K562 (cell line): Measurements from ENCODE around the gene ABHD18. TPM values are rescaled to one million over a fixed set of nuclear protein-coding genes. Genes with fewer than 3 reads are reported as not detected.

Experiments used
- ATAC-seq: fragments of 200-7000 bp; cut with Tn5 transposase; 3 replicates; pipeline ENCODE4 v1.9.1; 2020; ENCODE audit warnings: moderate library complexity
- BruUV-seq: library from RNA; stranded (reverse); fragments of 400-500 nt; replicated peaks from 2 replicates; lab custom pipeline; 2021; lab: Mats Ljungman, UMichigan
- CTCF ChIA-PET: fragments of 300-600 bp; formaldehyde crosslinking; extraction: SDS; loops from one replicate; lab custom pipeline; 2021; ENCODE audit warnings: low intra/inter-chr PET ratio; lab: Yijun Ruan, JAX
- POLR2A ChIA-PET: fragments of 300-600, 350-650 bp; sonication (Branson Sonifier 250); formaldehyde crosslinking; extraction: SDS; loops from one replicate; lab custom pipeline; 2021; ENCODE audit warnings: antibody characterized with exemption, inconsistent platforms; lab: Yijun Ruan, JAX
- DNase-seq, 4 experiments: peaks; one replicate each; pipeline versions ENCODE4 v3.0.0 to v3.0.0-alpha.2; 2011 to 2018; ENCODE audit warnings: low spot score in 3 of 4, mixed read lengths in 3 of 4; ENCODE audit errors: extremely low read depth in 1 of 4
- FAIRE-seq: peaks from 2 replicates; lab custom pipeline; 2011; peaks lifted over from hg19 to GRCh38; lab: Jason Lieb, UNC
- H2AFZ ChIP-seq: 2 replicates; pipeline ENCODE4 v1.6.0; 2011; ENCODE audit warnings: low read depth, low read length, control low read depth, inconsistent platforms
- H3K27ac ChIP-seq: fragments of 200-600 bp; 3 replicates; pipeline ENCODE4 v1.8.0; 2011; ENCODE audit warnings: low read depth, mild to moderate bottlenecking, control low read depth, inconsistent platforms, low read length, moderate library complexity, mixed read lengths; ENCODE audit errors: extremely low read depth
- H3K27me3 ChIP-seq, 2 experiments: fragments of 300-600 bp in 1 of 2; 2 replicates in 1 of 2; 3 replicates in 1 of 2; pipeline versions ENCODE4 v1.6.0 to v1.8.0; 2011; ENCODE audit warnings: inconsistent platforms in 2 of 2, low read length in 2 of 2, mild to moderate bottlenecking in 1 of 2, mixed read lengths in 1 of 2, moderate library complexity in 1 of 2; ENCODE audit not compliant: control insufficient read depth in 2 of 2, insufficient read depth in 2 of 2
- H3K36me3 ChIP-seq: fragments of 300-600 bp; 3 replicates; pipeline ENCODE4 v1.8.0; 2011; ENCODE audit warnings: mild to moderate bottlenecking, low read length, inconsistent platforms; ENCODE audit not compliant: control insufficient read depth, insufficient read depth
- H3K4me1 ChIP-seq, 2 experiments: fragments of 200-600 bp in 1 of 2; replicated peaks in 1 of 2; 2 replicates in 1 of 2; 3 replicates in 1 of 2; pipeline versions ENCODE4 v1.5.1 to v1.8.0; 2011; ENCODE audit warnings: inconsistent platforms in 2 of 2, low read length in 2 of 2, mild to moderate bottlenecking in 1 of 2, mixed read lengths in 1 of 2, moderate library complexity in 1 of 2; ENCODE audit not compliant: control insufficient read depth in 2 of 2, insufficient read depth in 2 of 2
- H3K4me2 ChIP-seq: 2 replicates; pipeline ENCODE4 v1.6.1; 2011; ENCODE audit warnings: low read length, control low read depth, inconsistent platforms, mixed read lengths; ENCODE audit not compliant: insufficient read depth
- H3K4me3 ChIP-seq: fragments of 200-600 bp; sonication (generic), shearing (Covaris generic); 2 replicates; pipeline ENCODE4 v1.5.1; 2016; ENCODE audit warnings: control low read depth, inconsistent platforms
- H3K79me2 ChIP-seq: fragments of 200-600 bp; 3 replicates; pipeline ENCODE4 v1.8.0; 2011; ENCODE audit warnings: low read length, inconsistent platforms; ENCODE audit not compliant: control insufficient read depth, insufficient read depth
- H3K9ac ChIP-seq, 2 experiments: 2 replicates each; pipeline versions ENCODE4 v1.6.0 to v1.6.1; 2011; ENCODE audit warnings: low read depth in 2 of 2, low read length in 2 of 2, control low read depth in 1 of 2, inconsistent platforms in 1 of 2, mild to moderate bottlenecking in 1 of 2, mixed read lengths in 1 of 2; ENCODE audit not compliant: insufficient read depth in 1 of 2
- H3K9me1 ChIP-seq: one replicate; pipeline ENCODE4 v1.6.0; 2011; ENCODE audit warnings: inconsistent platforms, mild to moderate bottlenecking, low read length, moderate library complexity; ENCODE audit not compliant: control insufficient read depth, insufficient read depth
- H3K9me3 ChIP-seq: replicated peaks from 2 replicates; pipeline ENCODE4 v1.5.1; 2011; ENCODE audit warnings: low read depth, low read length, inconsistent platforms; ENCODE audit not compliant: control insufficient read depth, insufficient read depth
- H4K20me1 ChIP-seq: replicated peaks from 2 replicates; pipeline ENCODE4 v1.6.1; 2011; ENCODE audit warnings: low read length, inconsistent platforms, mixed read lengths; ENCODE audit not compliant: control insufficient read depth, insufficient read depth
- ESRRA ChIP-seq: fragments of 450-650 bp; IDR thresholded peaks from 2 replicates; pipeline ENCODE4 v1.6.1; 2014; ENCODE audit warnings: low read depth, mild to moderate bottlenecking, moderate library complexity, borderline replicate concordance
- ETS2 ChIP-seq: IDR thresholded peaks from 2 replicates; pipeline ENCODE4 v1.6.1; 2016; ENCODE audit warnings: borderline replicate concordance, missing genetic modification characterization, mild to moderate bottlenecking, moderate library complexity, missing compliant biosample characterization; ENCODE audit not compliant: poor library complexity, severe bottlenecking
- ZNF436 ChIP-seq: fragments of 250-450, 450-650 bp; sonication (Bioruptor Pico); formaldehyde crosslinking; IDR thresholded peaks from 2 replicates; pipeline ENCODE4 v1.7.0; 2020; ENCODE audit warnings: mild to moderate bottlenecking
- WGBS: fragments of 100-300 bp; shearing (Covaris generic); methylation state at CpG from one replicate; pipeline ENCODE4 v1.1.6; 2016; ENCODE audit warnings: low coverage, mixed read lengths; ENCODE audit not compliant: insufficient coverage; ENCODE audit errors: missing lambda C conversion rate; 5-methylcytosine and 5-hydroxymethylcytosine counted together
- in situ Hi-C: fragments of 300-500 bp; cut with MboI; formaldehyde crosslinking; loops from 4 replicates; pipeline ENCODE4 v1.15.0; 2018; ENCODE audit warnings: inconsistent platforms, mixed read lengths
- intact Hi-C: fragments of 100-400 bp; cut with micrococcal nuclease; formaldehyde crosslinking; loops from 2 replicates; pipeline ENCODE4 v1.14.2; 2022
- polyA plus RNA-seq, 8 experiments: library from polyadenylated mRNA; depleted of rRNA in 4 of 8; stranded (reverse) in 5 of 8; unstranded in 3 of 8; fragments of >200 nt; fragmentation: Nextera tagmentation in 2 of 8; fragmentation: Illumina TruSeq in 1 of 8; extraction: Ambion mirVana in 2 of 8; extraction: Trizol in 1 of 8; gene quantifications; 2 replicates each; pipeline versions ENCODE4 v1.2.1 to v1.2.3, GENCODE V29; 2011 to 2014; ENCODE audit warnings: inconsistent platforms in 1 of 8, missing spikeins in 1 of 8
- total RNA-seq, 7 experiments: library from RNA; depleted of rRNA in 6 of 7; stranded (reverse); fragments of >200 nt in 6 of 7; fragmentation: Illumina TruSeq in 2 of 7; extraction: Trizol in 2 of 7; gene quantifications; 2 replicates each; pipeline versions ENCODE4 v1.2.1 to v1.2.3, GENCODE V29; 2011 to 2021; ENCODE audit warnings: low replicate concordance in 1 of 7
- TF ChIP-seq, protein P1 (sequence below): sonication (generic); formaldehyde crosslinking; IDR thresholded peaks from 2 replicates; pipeline ENCODE4 v1.8.1; 2023; ENCODE audit warnings: mild to moderate bottlenecking, missing genetic modification reagents
- TF ChIP-seq, protein P2 (sequence below): fragments of 450-650 bp; IDR thresholded peaks from 2 replicates; pipeline ENCODE4 v1.6.1; 2014; ENCODE audit warnings: low read depth, mild to moderate bottlenecking, moderate library complexity, borderline replicate concordance
- TF ChIP-seq, protein P3 (sequence below), 2 experiments: IDR thresholded peaks in 1 of 2; conservative IDR thresholded peaks in 1 of 2; 2 replicates each; pipeline ENCODE4 v1.6.1; 2016; ENCODE audit warnings: low read depth in 2 of 2, mild to moderate bottlenecking in 1 of 2, missing compliant biosample characterization in 1 of 2, missing genetic modification characterization in 1 of 2, moderate library complexity in 1 of 2
- TF ChIP-seq, protein P4 (sequence below): fragments of 250-450 bp; sonication (Bioruptor Pico); IDR thresholded peaks from 2 replicates; pipeline ENCODE4 v1.4.0; 2020; ENCODE audit warnings: mild to moderate bottlenecking, moderate library complexity, borderline replicate concordance

Gene ABHD18
- total and polyA plus RNA-seq, 9 of the 15 experiments (the other 6 are each of a cell fraction or from before 2014, with no cell fraction given) = 6.1 to 25.0 (median 16.0) TPM

DNA sequence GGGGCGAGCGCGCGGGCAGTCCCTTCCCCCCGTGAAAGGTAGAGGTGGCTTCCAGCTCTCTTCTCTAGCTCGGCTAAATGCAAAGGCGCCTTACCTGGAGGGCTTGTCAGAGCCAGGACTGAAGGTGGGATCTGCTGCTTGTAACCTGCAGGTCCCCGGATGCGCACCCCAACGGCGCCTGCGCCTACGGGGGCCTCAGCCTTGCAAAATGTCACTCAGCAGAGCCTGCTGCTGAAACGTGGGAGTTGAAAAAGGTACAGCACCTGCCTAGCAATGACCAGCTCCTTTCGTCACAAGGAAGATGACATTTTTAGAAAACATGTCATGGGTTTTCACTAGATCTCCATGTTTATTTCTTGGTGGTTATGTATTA lies 583 bp downstream of the ABHD18 start (continued):
- TF ChIP-seq, protein P1, sequence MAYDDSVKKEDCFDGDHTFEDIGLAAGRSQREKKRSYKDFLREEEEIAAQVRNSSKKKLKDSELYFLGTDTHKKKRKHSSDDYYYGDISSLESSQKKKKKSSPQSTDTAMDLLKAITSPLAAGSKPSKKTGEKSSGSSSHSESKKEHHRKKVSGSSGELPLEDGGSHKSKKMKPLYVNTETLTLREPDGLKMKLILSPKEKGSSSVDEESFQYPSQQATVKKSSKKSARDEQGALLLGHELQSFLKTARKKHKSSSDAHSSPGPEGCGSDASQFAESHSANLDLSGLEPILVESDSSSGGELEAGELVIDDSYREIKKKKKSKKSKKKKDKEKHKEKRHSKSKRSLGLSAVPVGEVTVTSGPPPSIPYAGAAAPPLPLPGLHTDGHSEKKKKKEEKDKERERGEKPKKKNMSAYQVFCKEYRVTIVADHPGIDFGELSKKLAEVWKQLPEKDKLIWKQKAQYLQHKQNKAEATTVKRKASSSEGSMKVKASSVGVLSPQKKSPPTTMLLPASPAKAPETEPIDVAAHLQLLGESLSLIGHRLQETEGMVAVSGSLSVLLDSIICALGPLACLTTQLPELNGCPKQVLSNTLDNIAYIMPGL (CRISPR knock-in tag) = peak; percentile 18; the same call in 1 of the 2 replicates

DNA sequence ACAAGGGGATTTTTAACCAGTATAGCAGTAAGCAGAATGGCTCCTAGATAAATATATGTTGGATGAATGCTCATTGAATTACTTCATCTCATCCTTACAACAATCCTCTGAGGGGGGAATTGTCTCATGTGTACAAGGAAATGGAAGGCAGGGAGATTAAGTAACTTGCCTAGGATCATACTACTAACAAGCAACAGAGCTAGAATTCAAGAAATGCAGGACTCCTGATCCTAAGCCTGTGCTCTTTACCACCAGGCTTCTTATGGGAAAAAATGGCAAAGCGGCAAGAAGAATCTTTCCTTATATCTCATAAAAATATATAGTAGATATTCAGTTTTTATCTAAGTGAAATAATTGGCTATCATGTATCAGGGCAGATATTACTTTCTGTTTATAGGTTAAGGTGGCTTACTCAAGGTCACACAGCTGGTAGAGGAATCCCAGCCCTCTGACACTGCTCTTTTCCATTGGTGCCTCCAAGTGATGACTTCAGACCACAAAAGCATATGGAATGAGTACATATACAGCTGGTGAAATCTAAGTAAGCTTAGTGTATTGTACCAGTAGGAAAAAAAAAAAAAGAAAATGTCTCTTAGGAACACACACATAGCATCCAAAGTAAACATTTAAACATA lies 2.1 kb downstream of the ABHD18 start:
- in situ Hi-C loops = no loop called here
- intact Hi-C loops = loop anchor here (5.0 kb wide), 1 partner anchor 360 kb away; no protein-coding TSS in a partner anchor
- Histone ChIP-seq H3K4me3 (peak overlapping the region; percentile 18; the same call in 1 of the 2 replicates), H4K20me1 (no peaks in the 10 kb centered on the region), H3K79me2 (peaks cover 86% of the 10 kb centered on the region), H3K9ac (peak overlapping the region in 1 of 2 experiments; percentile 56; a peak in 2 of 4 replicates), H3K9me3 (no peaks in the 10 kb centered on the region), H3K27ac (peak overlapping the region; percentile 48; the same call in 2 of the 3 replicates), H3K36me3 (peaks cover 24% of the 10 kb centered on the region), H3K4me2 (peak overlapping the region; percentile 64), H3K9me1 (no peaks in the 10 kb centered on the region), H3K27me3 (no peaks in the 10 kb centered on the region), H2AFZ (no peak overlapping the region), H3K4me1 (peaks cover 13 to 27% of the 10 kb centered on the region in 2 experiments; a peak in 4 of 5 replicates)
- 53% methylated on average over 1 of the region's 1 CpG for WGBS
- DNase-seq = peak in 2 of 4 experiments; percentile 24 to 41
- ChIA-PET CTCF (no interaction called here), POLR2A (no interaction called here)
- FAIRE-seq = no peak
- no TSS peak for BruUV-seq
- ATAC-seq = no peak
- TF ChIP-seq ETS2 = no peak
- TF ChIP-seq, protein P2, sequence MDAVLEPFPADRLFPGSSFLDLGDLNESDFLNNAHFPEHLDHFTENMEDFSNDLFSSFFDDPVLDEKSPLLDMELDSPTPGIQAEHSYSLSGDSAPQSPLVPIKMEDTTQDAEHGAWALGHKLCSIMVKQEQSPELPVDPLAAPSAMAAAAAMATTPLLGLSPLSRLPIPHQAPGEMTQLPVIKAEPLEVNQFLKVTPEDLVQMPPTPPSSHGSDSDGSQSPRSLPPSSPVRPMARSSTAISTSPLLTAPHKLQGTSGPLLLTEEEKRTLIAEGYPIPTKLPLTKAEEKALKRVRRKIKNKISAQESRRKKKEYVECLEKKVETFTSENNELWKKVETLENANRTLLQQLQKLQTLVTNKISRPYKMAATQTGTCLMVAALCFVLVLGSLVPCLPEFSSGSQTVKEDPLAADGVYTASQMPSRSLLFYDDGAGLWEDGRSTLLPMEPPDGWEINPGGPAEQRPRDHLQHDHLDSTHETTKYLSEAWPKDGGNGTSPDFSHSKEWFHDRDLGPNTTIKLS = no peak
- TF ChIP-seq, protein P3, sequence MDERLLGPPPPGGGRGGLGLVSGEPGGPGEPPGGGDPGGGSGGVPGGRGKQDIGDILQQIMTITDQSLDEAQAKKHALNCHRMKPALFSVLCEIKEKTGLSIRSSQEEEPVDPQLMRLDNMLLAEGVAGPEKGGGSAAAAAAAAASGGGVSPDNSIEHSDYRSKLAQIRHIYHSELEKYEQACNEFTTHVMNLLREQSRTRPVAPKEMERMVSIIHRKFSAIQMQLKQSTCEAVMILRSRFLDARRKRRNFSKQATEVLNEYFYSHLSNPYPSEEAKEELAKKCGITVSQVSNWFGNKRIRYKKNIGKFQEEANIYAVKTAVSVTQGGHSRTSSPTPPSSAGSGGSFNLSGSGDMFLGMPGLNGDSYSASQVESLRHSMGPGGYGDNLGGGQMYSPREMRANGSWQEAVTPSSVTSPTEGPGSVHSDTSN (CRISPR knock-in tag; IDR thresholded peaks at IDR 0.05; ENCODE audit: low read depth) = no peak
- TF ChIP-seq, protein P3 (tag; conservative IDR thresholded peaks at IDR 0.05; ENCODE audit: low read depth) = no peak
- no peak for TF ChIP-seq ZNF436 (CRISPR knock-in tag)
- TF ChIP-seq, protein P4, sequence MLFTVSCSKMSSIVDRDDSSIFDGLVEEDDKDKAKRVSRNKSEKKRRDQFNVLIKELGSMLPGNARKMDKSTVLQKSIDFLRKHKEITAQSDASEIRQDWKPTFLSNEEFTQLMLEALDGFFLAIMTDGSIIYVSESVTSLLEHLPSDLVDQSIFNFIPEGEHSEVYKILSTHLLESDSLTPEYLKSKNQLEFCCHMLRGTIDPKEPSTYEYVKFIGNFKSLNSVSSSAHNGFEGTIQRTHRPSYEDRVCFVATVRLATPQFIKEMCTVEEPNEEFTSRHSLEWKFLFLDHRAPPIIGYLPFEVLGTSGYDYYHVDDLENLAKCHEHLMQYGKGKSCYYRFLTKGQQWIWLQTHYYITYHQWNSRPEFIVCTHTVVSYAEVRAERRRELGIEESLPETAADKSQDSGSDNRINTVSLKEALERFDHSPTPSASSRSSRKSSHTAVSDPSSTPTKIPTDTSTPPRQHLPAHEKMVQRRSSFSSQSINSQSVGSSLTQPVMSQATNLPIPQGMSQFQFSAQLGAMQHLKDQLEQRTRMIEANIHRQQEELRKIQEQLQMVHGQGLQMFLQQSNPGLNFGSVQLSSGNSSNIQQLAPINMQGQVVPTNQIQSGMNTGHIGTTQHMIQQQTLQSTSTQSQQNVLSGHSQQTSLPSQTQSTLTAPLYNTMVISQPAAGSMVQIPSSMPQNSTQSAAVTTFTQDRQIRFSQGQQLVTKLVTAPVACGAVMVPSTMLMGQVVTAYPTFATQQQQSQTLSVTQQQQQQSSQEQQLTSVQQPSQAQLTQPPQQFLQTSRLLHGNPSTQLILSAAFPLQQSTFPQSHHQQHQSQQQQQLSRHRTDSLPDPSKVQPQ = no peak
- peak; percentile 54; the same call in 1 of the 2 replicates for TF ChIP-seq ESRRA
